Hypothalamus (tissue), 51 donors: Measurements from ENCODE around the gene KRT17.
A peak's percentile ranks its signal among the peaks of the same experiment; 100 is the strongest.

ENCODE experiments used
- DNase-seq, 51 donors: peaks; one replicate each; lab custom pipeline; 2025; lab: John Stamatoyannopoulos, UW

KRT17 gene

GRCh38 chr17:41624208-41625101 lies at the start of gene KRT17:
KRT17 (minus strand) TSS chr17:41624575; CDS start chr17:41624509, 66 bp downstream.
- DNase-seq: no peak

GRCh38 chr17:41672153-41672552 lies 47.8 kb upstream of the KRT17 start:
- no peak for DNase-seq

GRCh38 chr17:41667280-41668041 lies 43.1 kb upstream of the KRT17 start:
- no peak for DNase-seq

GRCh38 chr17:41666708-41667279 lies 42.4 kb upstream of the KRT17 start:
- DNase-seq: peak; percentile 9 to 89 (median 66)

GRCh38 chr17:41666237-41666641 lies 41.9 kb upstream of the KRT17 start:
- peak in 15 of 51 donors; percentile 14 to 74 (median 43) for DNase-seq

- peak in 50 of 51 donors; percentile 41 to 91 (median 74) for DNase-seq
These were observed 41.3 kb upstream of the KRT17 start for GRCh38 chr17:41665566-41666236.

GRCh38 chr17:41664587-41665565 lies 40.5 kb upstream of the KRT17 start:
- no peak for DNase-seq

- DNase-seq: no peak
These were observed 39.7 kb upstream of the KRT17 start for GRCh38 chr17:41664172-41664457.

- no peak for DNase-seq
These were observed 39.2 kb upstream of the KRT17 start for GRCh38 chr17:41663451-41664171.

- DNase-seq: no peak
These were observed 35.9 kb upstream of the KRT17 start for GRCh38 chr17:41660221-41660711.

GRCh38 chr17:41659427-41660212 lies 35.2 kb upstream of the KRT17 start:
- no peak for DNase-seq

- DNase-seq: no peak
These were observed 34.5 kb upstream of the KRT17 start for GRCh38 chr17:41658846-41659245.

- DNase-seq: no peak
These were observed 33.6 kb upstream of the KRT17 start for GRCh38 chr17:41657936-41658335.

- DNase-seq: no peak
These were observed 32.9 kb upstream of the KRT17 start for GRCh38 chr17:41657176-41657754.

- no peak for DNase-seq
These were observed 32.1 kb upstream of the KRT17 start for GRCh38 chr17:41656249-41657023.

- no peak for DNase-seq
These were observed 31.3 kb upstream of the KRT17 start for GRCh38 chr17:41655611-41656111.
